Measurements from ENCODE around the gene MGAT4A.
"Not testable (repeated sequence)": the region's sequence is repeated elsewhere in the genome, so short reads cannot be mapped to it uniquely, and the experiment has no call there.

Gene MGAT4A

DNA sequence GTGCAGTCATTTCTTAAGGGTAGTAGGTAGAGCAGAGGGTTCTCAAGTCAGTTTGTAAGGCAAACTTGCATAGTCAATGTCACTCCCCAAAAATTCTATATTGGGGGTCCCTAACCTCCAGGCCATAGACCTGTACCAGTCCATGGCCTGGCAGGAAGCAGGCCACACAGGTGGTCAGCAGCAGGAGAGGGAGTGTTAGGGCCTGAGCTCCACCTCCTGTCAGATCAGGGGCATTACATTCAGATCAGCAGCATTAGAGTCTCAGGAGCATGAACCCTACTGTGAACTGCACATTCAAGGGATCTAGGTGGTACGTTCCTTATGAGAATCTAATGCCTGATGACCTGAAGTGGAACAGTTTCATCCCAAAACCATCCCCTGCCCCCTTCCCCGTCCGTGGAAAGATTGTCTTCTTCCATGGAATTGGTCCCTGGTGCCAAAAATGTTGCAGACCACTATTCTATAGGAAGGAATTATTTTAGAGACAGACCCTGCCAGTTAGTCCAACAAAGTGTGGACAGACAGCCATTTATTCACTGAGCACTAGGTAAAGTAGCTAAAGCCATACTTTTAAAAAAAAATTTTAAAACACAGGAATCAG lies 129.3 kb downstream of the MGAT4A start:
- DNase-seq = no peak

DNA sequence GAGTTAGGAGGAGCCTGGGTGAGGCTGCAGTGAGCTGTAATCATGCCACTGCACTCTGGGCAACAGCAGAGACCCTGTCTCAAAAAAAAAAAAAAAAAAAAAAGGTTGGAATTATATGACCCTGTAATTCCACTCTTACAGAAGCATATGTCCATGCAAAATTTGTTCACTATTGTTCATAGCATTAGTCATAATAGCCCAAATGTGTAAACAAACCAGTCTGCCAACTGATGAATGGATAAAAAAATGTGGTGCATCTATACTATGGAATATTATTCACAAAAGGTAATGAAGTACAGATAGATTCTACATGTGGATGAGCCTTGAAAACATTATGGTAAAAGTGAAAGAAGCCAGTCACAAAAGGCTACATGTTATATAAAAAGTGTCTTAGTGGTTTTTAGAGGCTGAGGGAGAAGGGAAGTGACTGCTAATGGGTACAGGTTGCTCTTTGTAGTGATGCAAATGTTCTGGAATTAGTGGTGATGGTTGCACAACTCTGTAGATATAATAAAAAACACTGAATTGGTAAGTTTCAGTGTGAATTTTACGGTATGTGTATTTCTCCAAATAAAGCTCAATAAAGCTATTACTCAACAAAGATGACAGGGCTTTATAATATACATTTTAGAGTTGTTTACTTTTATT lies 132.0 kb downstream of the MGAT4A start:
- DNase-seq = no peak

GRCh38 chr2:98594665-98595064 lies 136.3 kb downstream of the MGAT4A start:
- not testable (repeated sequence) for DNase-seq

- DNase-seq = no peak
Measured at GRCh38 chr2:98592565-98592964, 138.4 kb downstream of the MGAT4A start.

GRCh38 chr2:98589489-98589888 lies 141.4 kb downstream of the MGAT4A start:
- DNase-seq = no peak

DNA sequence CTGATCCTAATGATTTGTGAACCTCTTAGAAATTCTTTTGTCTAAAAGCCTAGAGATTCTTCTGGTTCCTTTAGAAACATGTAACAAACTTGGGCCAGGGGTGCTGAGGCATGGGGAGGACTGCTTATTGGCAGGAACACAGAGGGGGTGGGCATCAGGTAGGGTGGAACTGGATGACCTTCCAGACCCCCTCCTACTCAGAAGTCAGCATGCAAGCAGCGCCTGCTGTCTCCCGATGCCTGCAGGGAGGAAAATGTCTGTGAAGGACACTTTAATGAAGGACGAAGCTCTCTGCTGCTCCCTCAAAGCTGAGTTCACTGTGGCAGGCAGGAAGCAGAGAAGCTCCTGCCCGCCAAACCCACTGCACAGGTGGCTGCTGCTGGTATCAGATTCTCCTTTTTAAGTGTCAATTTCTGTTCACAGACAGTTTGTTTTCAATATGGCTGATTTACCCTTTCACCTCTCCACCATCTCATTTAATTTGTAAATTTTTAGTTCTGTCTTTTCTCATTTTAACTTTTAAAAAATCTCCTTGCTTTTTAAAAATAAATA lies 142.0 kb downstream of the MGAT4A start:
- DNase-seq = peak; percentile 10

- peak; percentile 14 for DNase-seq
Measured at GRCh38 chr2:98586551-98587140, 144.3 kb downstream of the MGAT4A start.

- peak; percentile 7 for DNase-seq
Measured at GRCh38 chr2:98585386-98585785, 145.5 kb downstream of the MGAT4A start.

DNA sequence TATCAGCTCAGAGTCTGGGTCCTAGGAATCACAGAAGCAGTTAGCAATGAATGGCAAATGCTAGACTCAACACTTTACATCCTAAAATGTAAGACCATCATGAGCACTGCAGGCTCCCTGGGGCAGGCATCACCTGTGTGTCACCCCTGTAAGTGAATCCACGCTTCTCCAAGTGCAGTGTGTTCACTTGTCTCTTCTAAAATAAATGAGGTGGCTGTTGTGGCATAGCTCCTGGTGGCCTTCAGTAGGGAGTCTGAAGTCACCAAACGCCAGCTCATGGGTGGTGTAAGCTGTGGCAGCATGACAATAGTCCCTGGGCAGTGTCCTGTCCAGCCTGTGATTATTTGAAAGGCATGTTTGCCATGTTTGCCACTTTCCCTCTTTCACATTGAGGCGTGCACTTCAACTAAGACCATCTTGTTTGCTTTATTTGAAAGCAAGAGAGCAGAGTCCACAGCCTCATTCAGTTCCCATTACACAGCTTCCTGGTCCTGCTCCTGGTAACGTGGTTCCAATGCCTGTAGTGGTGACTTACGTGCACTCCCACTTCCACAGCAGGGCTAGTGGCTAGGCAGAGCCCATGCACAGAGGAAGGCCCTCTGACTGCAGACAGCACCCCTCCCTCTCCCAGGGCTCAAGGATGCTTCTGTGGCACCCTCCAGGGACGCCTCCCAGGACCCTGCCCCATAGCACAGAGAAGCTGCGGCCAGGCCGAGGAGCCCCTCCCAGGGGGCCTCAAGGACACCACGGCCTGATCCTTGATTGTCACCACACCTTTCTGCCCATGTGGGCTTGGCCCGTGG lies 146.9 kb downstream of the MGAT4A start:
- peak; percentile 10 for DNase-seq

DNA sequence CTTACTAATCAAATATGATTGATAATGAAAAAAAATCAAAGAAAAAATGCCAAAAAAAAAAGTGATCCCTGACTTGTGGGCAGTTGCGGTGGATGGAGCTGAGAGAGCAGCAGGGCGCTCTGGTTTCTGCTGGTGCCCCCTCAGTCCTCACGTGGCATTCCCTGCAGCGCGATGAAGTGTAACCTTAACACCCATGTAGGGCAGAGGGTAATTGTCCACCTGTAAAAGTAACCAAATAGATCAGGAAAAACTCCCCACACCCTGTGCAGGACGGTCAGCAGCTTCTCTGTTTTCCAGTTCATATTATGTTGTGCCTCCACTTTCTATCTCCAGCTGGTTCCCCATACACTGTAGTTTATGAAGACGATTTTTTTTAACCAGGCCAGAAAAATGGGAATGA lies 147.7 kb downstream of the MGAT4A start:
- DNase-seq = no peak

- DNase-seq = no peak
Measured at GRCh38 chr2:98582523-98582922, 148.4 kb downstream of the MGAT4A start.

GRCh38 chr2:98580656-98581284 lies 150.2 kb downstream of the MGAT4A start:
- peak; percentile 15 for DNase-seq

- peak; percentile 9 for DNase-seq
Measured at GRCh38 chr2:98579926-98580325, 151.0 kb downstream of the MGAT4A start.

GRCh38 chr2:98578231-98578630 lies 152.7 kb downstream of the MGAT4A start:
- DNase-seq = peak; percentile 14

DNA sequence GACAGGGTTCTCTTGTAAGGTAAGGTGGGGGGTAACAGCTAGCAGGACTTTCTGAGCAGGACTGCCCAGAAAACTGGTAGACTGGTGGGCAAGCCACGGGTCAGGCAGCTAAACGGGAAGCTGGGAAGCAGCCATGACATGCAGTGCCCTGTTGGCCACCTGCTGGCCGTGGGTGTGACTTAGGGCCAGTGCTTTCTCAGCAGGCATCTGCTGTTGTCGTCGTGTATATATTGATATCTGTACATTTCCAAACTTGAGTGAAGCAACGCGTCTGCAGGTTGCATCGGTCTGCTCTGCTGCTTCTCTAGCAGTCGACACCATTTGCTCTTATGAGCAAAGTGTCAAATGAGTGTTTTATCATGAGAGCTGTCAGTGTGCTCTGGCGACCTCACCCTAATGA lies 153.6 kb downstream of the MGAT4A start:
- DNase-seq = peak; percentile 12

DNA sequence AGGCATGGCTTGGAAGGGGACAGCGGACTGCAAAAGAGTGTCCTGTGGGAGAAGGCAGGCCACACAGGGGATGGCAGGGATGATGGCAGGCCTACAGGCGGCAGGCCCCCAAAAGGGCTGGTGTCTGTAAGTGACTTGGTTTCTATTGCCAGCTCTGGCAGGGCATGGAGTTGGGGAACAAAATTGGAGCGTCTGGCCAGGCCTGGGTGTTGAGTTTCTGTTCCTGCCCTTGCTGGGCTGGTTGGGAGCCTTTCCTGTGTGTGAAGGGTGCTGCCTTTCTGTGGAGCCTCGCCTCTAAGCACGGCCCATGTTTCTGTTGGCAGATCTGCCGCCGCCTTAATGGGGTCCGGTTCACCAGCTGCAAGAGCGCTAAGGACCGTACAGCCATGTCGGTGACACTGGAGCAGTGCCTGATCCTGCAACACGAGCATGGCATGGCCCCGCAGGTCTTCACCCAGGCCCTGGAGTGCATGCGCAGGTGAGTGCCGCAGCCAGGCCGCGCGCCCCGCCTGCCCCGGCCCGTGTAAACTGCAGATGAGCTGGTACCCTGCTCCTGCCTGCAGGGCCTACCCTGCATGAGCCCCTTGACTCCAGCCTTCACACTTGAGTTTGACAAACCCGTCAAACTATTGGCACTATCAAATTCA lies 154.1 kb downstream of the MGAT4A start:
- peak; percentile 8 for DNase-seq

DNA sequence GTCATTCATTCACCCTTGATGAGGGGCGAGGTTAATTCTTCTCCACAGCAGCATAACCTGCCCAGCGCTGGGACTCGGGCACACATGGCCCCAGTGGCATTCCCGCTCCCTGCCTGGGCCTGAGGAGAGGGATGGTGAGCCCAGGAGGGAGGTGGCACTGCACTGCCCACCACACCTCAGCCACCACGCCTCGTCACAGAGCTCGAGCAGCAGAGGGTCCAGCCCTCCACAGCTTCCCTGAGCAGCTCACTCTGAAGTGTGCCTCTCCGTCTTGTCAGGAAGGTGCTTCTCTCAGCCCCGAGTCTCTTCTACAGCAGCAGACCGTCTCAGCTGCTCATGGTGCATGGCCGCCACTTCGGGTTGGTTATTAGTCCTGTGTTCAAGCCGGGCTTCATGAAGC lies 157.5 kb downstream of the MGAT4A start:
- DNase-seq = no peak

- no peak for DNase-seq
Measured at GRCh38 chr2:98572676-98573075, 158.3 kb downstream of the MGAT4A start.

DNA sequence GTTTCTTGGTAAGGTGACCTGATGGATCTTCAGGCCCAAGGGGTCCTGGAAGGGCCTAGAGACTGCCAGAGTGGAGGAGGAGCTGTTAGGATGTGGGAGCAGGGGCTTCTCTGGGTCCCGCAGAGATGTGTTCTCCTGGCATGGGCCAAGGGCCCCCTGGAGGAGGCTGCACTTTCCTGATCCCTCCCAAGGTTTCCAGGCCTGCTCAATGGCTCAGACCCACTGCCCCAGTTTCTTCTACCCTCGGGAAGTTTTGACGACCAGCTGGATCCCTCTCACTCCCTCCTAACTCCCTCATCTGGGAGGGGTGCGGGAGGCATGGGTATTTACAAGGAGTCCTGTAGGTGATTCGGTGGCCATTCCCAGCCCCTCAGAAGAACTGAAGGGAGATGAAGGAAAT lies 158.7 kb downstream of the MGAT4A start:
- DNase-seq = no peak

DNA sequence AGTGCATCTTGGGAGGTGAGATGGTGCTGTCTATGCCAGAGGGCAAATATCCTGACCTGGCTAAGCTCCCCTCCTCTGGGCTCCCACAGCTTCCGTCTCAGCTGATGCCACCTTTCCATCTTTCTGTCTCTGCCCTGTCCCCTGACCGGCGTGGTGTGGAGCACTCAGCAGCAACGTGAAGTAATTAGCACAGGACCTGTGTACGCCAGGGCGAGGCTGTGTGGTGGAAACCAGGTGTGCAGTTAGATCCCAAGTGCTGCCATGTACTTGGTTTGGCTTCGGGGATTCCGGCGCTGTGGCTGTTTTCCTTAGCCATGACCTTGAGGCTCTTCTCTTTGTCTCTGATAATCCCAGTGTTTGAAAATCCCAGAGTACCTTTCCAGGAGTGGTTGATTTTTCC lies 159.1 kb downstream of the MGAT4A start:
- no peak for DNase-seq

- no peak for DNase-seq
Measured at GRCh38 chr2:98571121-98571701, 159.7 kb downstream of the MGAT4A start.

DNA sequence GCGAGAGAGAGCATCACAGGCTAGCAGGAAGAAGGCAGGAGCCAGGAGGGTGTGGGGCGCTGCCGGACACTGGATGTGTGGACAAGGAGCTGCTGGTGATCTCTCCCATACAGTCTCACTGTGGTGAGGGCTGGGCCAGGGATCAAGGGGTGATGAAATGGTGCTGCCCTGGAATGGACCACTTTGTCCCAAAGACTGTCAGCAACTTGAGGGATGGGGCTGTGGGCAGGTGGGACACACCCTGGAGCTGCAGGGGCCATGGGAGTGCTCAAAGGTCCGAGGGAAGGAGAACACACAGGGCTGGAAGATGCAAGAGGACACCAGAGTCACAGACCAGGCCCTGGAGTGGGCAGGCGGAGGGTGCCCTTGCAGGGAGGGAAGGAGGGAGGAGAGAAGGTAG lies 160.6 kb downstream of the MGAT4A start:
- DNase-seq = no peak
